Liver (tissue), 3 donors: ENCODE measurements around the gene ABCC10.

Source experiments
- EGR1 ChIP-seq, 2 donors: IDR thresholded peaks; 2 replicates each; pipeline ENCODE4 v1.6.1; 2016 to 2018; ENCODE audit warnings: antibody characterized with exemption in 2 of 2, low read depth in 2 of 2
- FOXA1 ChIP-seq: IDR thresholded peaks from 2 replicates; pipeline ENCODE4 v1.6.1; 2016; ENCODE audit warnings: antibody characterized with exemption
- HNF4A ChIP-seq, 2 donors: conservative IDR thresholded peaks; 2 replicates each; pipeline ENCODE4 v1.6.1; 2016; ENCODE audit warnings: antibody characterized with exemption in 2 of 2, mild to moderate bottlenecking in 2 of 2
- HNF4G ChIP-seq: IDR thresholded peaks from 2 replicates; pipeline ENCODE4 v1.6.1; 2016; ENCODE audit warnings: antibody characterized with exemption
- RXRA ChIP-seq, 2 donors: IDR thresholded peaks; 2 replicates each; pipeline ENCODE4 v1.6.1; 2017 to 2018; ENCODE audit warnings: antibody characterized with exemption in 2 of 2, mild to moderate bottlenecking in 1 of 2
- TAF1 ChIP-seq: conservative IDR thresholded peaks from 2 replicates; pipeline ENCODE4 v1.6.1; 2016; ENCODE audit warnings: antibody characterized with exemption, mild to moderate bottlenecking
- YY1 ChIP-seq: IDR thresholded peaks from 2 replicates; pipeline ENCODE4 v1.6.1; 2016; ENCODE audit warnings: antibody characterized with exemption, mild to moderate bottlenecking
- TF ChIP-seq, protein P1 (sequence below): fragments of 150-350 bp; IDR thresholded peaks from 2 replicates; pipeline ENCODE4 v1.5.1; 2017; ENCODE audit warnings: improper control_type of control experiment, low read depth, low read length; ENCODE audit not compliant: missing input control
- donor health status: healthy.
- donor health status: healthy.

DNA sequence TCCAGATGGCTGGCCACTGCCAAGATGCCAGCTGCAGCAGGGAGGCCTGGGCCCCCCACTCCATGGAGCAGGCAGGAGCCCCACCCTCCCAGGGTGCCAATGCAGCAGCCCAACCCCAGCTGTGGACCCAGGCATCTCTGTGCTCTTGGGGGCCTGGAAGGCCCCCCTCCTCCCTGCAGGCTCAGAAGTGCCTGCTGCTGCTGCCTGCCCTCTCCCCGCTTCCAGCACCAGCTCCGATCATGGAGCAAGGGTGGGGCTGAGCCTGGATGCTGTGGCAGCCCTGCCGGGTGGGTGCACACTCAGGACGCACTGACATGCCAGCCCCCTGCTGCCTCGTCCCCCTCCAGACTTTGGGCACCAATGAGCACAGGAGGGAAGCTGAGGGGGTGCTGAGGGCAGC lies 14.8 kb upstream of the ABCC10 start:
- TF ChIP-seq, protein P1, sequence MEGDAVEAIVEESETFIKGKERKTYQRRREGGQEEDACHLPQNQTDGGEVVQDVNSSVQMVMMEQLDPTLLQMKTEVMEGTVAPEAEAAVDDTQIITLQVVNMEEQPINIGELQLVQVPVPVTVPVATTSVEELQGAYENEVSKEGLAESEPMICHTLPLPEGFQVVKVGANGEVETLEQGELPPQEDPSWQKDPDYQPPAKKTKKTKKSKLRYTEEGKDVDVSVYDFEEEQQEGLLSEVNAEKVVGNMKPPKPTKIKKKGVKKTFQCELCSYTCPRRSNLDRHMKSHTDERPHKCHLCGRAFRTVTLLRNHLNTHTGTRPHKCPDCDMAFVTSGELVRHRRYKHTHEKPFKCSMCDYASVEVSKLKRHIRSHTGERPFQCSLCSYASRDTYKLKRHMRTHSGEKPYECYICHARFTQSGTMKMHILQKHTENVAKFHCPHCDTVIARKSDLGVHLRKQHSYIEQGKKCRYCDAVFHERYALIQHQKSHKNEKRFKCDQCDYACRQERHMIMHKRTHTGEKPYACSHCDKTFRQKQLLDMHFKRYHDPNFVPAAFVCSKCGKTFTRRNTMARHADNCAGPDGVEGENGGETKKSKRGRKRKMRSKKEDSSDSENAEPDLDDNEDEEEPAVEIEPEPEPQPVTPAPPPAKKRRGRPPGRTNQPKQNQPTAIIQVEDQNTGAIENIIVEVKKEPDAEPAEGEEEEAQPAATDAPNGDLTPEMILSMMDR: no peak
- TF ChIP-seq RXRA (IDR thresholded peaks at IDR 0.05) (no peak), HNF4A (conservative IDR thresholded peaks at IDR 0.05) (no peak), TAF1 (no peak), YY1 (no peak), HNF4G (no peak), FOXA1 (no peak), EGR1 (IDR thresholded peaks at IDR 0.05; ENCODE audit: low read depth in 2 of 2) (no peak)
